OCI-LY7 (cell line): Measurements from ENCODE around the gene HSF2BP.

Experiments
- EZH2phosphoT487 ChIP-seq: fragments of 200-600 bp; sonication (generic); IDR thresholded peaks from 2 replicates; pipeline ENCODE4 v1.6.1; 2018; ENCODE audit warnings: low read depth, borderline replicate concordance, mild to moderate bottlenecking, mixed run types, antibody characterized with exemption, low read length, moderate library complexity, mixed read lengths
- TF ChIP-seq, protein P1 (sequence below): fragments of 200-600 bp; sonication (generic); conservative IDR thresholded peaks from 2 replicates; pipeline ENCODE4 v1.5.1; 2014; ENCODE audit warnings: mild to moderate bottlenecking, antibody characterized with exemption, low read length, moderate library complexity, mixed read lengths

DNA sequence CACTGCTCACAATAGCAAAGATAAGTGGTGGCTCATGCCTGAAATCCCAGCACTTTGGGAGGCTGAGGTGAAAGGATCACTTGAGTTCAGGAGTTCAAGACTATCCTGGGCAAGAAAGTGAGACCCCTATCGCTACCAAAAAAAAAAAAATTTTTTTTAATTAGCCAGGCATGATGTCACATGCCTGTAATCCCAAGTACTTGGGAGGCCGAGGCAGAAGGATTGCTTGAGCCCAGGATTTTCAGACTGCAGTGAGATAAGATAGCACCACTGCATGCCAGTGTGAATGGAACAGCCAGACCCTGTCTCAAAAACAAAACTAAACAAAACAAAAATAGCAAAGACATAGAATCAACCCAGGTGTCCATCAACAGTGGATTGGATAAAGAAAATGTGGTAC lies 50.6 kb downstream of the HSF2BP start:
- TF ChIP-seq, protein P1, sequence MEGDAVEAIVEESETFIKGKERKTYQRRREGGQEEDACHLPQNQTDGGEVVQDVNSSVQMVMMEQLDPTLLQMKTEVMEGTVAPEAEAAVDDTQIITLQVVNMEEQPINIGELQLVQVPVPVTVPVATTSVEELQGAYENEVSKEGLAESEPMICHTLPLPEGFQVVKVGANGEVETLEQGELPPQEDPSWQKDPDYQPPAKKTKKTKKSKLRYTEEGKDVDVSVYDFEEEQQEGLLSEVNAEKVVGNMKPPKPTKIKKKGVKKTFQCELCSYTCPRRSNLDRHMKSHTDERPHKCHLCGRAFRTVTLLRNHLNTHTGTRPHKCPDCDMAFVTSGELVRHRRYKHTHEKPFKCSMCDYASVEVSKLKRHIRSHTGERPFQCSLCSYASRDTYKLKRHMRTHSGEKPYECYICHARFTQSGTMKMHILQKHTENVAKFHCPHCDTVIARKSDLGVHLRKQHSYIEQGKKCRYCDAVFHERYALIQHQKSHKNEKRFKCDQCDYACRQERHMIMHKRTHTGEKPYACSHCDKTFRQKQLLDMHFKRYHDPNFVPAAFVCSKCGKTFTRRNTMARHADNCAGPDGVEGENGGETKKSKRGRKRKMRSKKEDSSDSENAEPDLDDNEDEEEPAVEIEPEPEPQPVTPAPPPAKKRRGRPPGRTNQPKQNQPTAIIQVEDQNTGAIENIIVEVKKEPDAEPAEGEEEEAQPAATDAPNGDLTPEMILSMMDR, result no peak
- no peak for TF ChIP-seq EZH2phosphoT487
